Omental fat pad (tissue), 4 donors: ENCODE results near the gene TEAD3. TPM values are rescaled to one million over a fixed set of nuclear protein-coding genes. Genes with fewer than 3 reads are reported as not detected.

ENCODE experiments used
- ATAC-seq: fragments of 150-250 bp; one replicate; pipeline ENCODE4 v1.9.1; 2016; ENCODE audit warnings: mild to moderate bottlenecking, moderate library complexity; ENCODE audit not compliant: low FRiP score
- DNase-seq: peaks from one replicate; pipeline ENCODE4 v3.0.0-alpha.2; 2019; ENCODE audit warnings: low spot score
- total RNA-seq, 4 donors: library from RNA; depleted of rRNA; stranded (reverse); fragments of >200 nt; gene quantifications; one replicate each; pipeline ENCODE4 v1.1.0, GENCODE V29; 2016
- TF ChIP-seq, protein P1 (sequence below), 3 donors: fragments of 450-650 bp; IDR thresholded peaks; one replicate each; pipeline ENCODE4 v1.5.1; 2016 to 2017; ENCODE audit warnings: antibody characterized with exemption in 3 of 3, mild to moderate bottlenecking in 3 of 3, moderate library complexity in 2 of 3

The TEAD3 gene
- total RNA-seq, 4 donors from 2014 or later: 8.2 to 16.0 (median 14.2) TPM

GRCh38 chr6:35486005-35486925 lies 10.6 kb downstream of the TEAD3 start:
- TF ChIP-seq, protein P1, sequence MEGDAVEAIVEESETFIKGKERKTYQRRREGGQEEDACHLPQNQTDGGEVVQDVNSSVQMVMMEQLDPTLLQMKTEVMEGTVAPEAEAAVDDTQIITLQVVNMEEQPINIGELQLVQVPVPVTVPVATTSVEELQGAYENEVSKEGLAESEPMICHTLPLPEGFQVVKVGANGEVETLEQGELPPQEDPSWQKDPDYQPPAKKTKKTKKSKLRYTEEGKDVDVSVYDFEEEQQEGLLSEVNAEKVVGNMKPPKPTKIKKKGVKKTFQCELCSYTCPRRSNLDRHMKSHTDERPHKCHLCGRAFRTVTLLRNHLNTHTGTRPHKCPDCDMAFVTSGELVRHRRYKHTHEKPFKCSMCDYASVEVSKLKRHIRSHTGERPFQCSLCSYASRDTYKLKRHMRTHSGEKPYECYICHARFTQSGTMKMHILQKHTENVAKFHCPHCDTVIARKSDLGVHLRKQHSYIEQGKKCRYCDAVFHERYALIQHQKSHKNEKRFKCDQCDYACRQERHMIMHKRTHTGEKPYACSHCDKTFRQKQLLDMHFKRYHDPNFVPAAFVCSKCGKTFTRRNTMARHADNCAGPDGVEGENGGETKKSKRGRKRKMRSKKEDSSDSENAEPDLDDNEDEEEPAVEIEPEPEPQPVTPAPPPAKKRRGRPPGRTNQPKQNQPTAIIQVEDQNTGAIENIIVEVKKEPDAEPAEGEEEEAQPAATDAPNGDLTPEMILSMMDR (IDR thresholded peaks at IDR 0.05): no peak
- ATAC-seq (peak; percentile 80), DNase-seq (no peak)

GRCh38 chr6:35485402-35485877 lies 11.4 kb downstream of the TEAD3 start:
- DNase-seq (no peak), ATAC-seq (peak; percentile 43)
- TF ChIP-seq, protein P1 (IDR thresholded peaks at IDR 0.05): no peak

- DNase-seq: no peak
- TF ChIP-seq, protein P1 (IDR thresholded peaks at IDR 0.05): no peak
- ATAC-seq: peak; percentile 2
These were observed 11.9 kb downstream of the TEAD3 start for GRCh38 chr6:35484921-35485392.

GRCh38 chr6:35483893-35484645 lies 12.8 kb downstream of the TEAD3 start:
- ATAC-seq (no peak), DNase-seq (no peak)
- TF ChIP-seq, protein P1 (IDR thresholded peaks at IDR 0.05): no peak

GRCh38 chr6:35483490-35483889 lies 13.4 kb downstream of the TEAD3 start:
- no peak for ATAC-seq
- no peak for DNase-seq
- TF ChIP-seq, protein P1 (IDR thresholded peaks at IDR 0.05): no peak

- ATAC-seq: no peak
- no peak for DNase-seq
- TF ChIP-seq, protein P1 (IDR thresholded peaks at IDR 0.05): no peak
These were observed 13.8 kb downstream of the TEAD3 start for GRCh38 chr6:35483062-35483461.
